ENCODE measurements around the gene HGS. TPM values are rescaled to one million over a fixed set of nuclear protein-coding genes. Genes with fewer than 3 reads are reported as not detected.

HGS gene
- total and polyA plus RNA-seq, 2 of the 13 experiments (the other 11 are each of a cell fraction or from before 2014, with no cell fraction given): 73.3 to 78.1 TPM

GRCh38 chr17:81683584-81684441, at the start of gene HGS, which contains the start of gene ARL16 (continued):
- TF ChIP-seq NFE2L1 (CRISPR knock-in tag; IDR thresholded peaks at IDR 0.05; ENCODE audit: borderline replicate concordance) (no peak), ZNF772 (CRISPR knock-in tag; IDR thresholded peaks at IDR 0.05) (peak; percentile 81; the same call in 1 of the 2 replicates), ZFX (CRISPR knock-in tag; IDR thresholded peaks at IDR 0.05; ENCODE audit: low read depth) (peak; percentile 79), CBX5 (CRISPR knock-in tag; IDR thresholded peaks at IDR 0.05; ENCODE audit: borderline replicate concordance) (peak; percentile 17; the same call in 1 of the 2 replicates), E2F2 (CRISPR knock-in tag; IDR thresholded peaks at IDR 0.05; ENCODE audit: borderline replicate concordance) (peak; percentile 85; the same call in 1 of the 2 replicates), MYC (CRISPR knock-in tag; IDR thresholded peaks at IDR 0.05; ENCODE audit: borderline replicate concordance) (peak; percentile 80), ZNF180 (CRISPR knock-in tag; IDR thresholded peaks at IDR 0.05; ENCODE audit: borderline replicate concordance, low read depth) (no peak), ETV6 (CRISPR knock-in tag; conservative IDR thresholded peaks at IDR 0.05) (0 out of 2 replicates have a peak, but pooled peaks have one; percentile 10), PBX2 (CRISPR knock-in tag; IDR thresholded peaks at IDR 0.05) (no peak), ATAD3A (CRISPR knock-in tag; IDR thresholded peaks at IDR 0.05) (no peak), HMGA1 (CRISPR knock-in tag; conservative IDR thresholded peaks at IDR 0.05) (no peak), ZNF329 (CRISPR knock-in tag; IDR thresholded peaks at IDR 0.05; ENCODE audit: low read depth) (no peak), RARA (CRISPR knock-in tag; IDR thresholded peaks at IDR 0.05) (0 out of 2 replicates have a peak, but pooled peaks have one; percentile 9), ZBTB49 (CRISPR knock-in tag; IDR thresholded peaks at IDR 0.05; ENCODE audit: borderline replicate concordance) (no peak), RAD51 (IDR thresholded peaks at IDR 0.05; ENCODE audit: borderline replicate concordance) (no peak), ZNF260 (CRISPR knock-in tag; IDR thresholded peaks at IDR 0.05; ENCODE audit: borderline replicate concordance, low read depth) (no peak), ZNF382 (CRISPR knock-in tag; IDR thresholded peaks at IDR 0.05; ENCODE audit: borderline replicate concordance) (no peak), ZNF777 (CRISPR knock-in tag; IDR thresholded peaks at IDR 0.05) (peak; percentile 97), DR1 (CRISPR knock-in tag; IDR thresholded peaks at IDR 0.05) (peak; percentile 80), ARNTL (CRISPR knock-in tag; IDR thresholded peaks at IDR 0.05) (peak; percentile 67; the same call in 1 of the 2 replicates), ZKSCAN8 (CRISPR knock-in tag; IDR thresholded peaks at IDR 0.05; ENCODE audit: borderline replicate concordance) (0 out of 2 replicates have a peak, but pooled peaks have one; percentile 35), ZNF740 (CRISPR knock-in tag; IDR thresholded peaks at IDR 0.05) (no peak), ATM (IDR thresholded peaks at IDR 0.05; ENCODE audit: borderline replicate concordance) (no peak)
